KOPT-K1 (cell line): ENCODE measurements around the gene FMOD.

Experiments used
- H3K27ac ChIP-seq: fragments of 200-600 bp; sonication (generic); 2 replicates; pipeline ENCODE4 v1.5.1; 2016; ENCODE audit warnings: antibody characterized with exemption, mild to moderate bottlenecking, low read depth, low read length; ENCODE audit not compliant: poor library complexity, severe bottlenecking
- H3K36me3 ChIP-seq: fragments of 200-600 bp; sonication (generic); 2 replicates; pipeline ENCODE4 v1.5.1; 2017; ENCODE audit warnings: antibody characterized with exemption, mild to moderate bottlenecking, low read length, moderate library complexity; ENCODE audit not compliant: insufficient read depth
- H3K9me3 ChIP-seq: fragments of 200-600 bp; sonication (generic); 2 replicates; pipeline ENCODE4 v1.5.1; 2017; ENCODE audit warnings: antibody characterized with exemption, low read length, mild to moderate bottlenecking; ENCODE audit not compliant: insufficient read depth, poor library complexity, severe bottlenecking

The FMOD gene

GRCh38 chr1:203346060-203346768 is 4.7 kb downstream of the FMOD start:
- H3K9me3 ChIP-seq: no peaks in the 10 kb centered on the region
- H3K27ac ChIP-seq: no peak overlapping the region
- no peaks in the 10 kb centered on the region for H3K36me3 ChIP-seq

- Histone ChIP-seq H3K27ac (no peak overlapping the region), H3K9me3 (no peaks in the 10 kb centered on the region), H3K36me3 (no peaks in the 10 kb centered on the region)
Measured at GRCh38 chr1:203343956-203344754, 6.8 kb downstream of the FMOD start.

- H3K27ac ChIP-seq: no peak overlapping the region
- no peaks in the 10 kb centered on the region for H3K36me3 ChIP-seq
- H3K9me3 ChIP-seq: no peaks in the 10 kb centered on the region
Measured at GRCh38 chr1:203342192-203342940, 8.6 kb downstream of the FMOD start.

GRCh38 chr1:203340112-203340790 is 10.7 kb downstream of the FMOD start:
- Histone ChIP-seq H3K36me3 (no peaks in the 10 kb centered on the region), H3K9me3 (no peaks in the 10 kb centered on the region), H3K27ac (no peak overlapping the region)

GRCh38 chr1:203338335-203339036 is 12.4 kb downstream of the FMOD start:
- H3K9me3 ChIP-seq: no peaks in the 10 kb centered on the region
- no peak overlapping the region for H3K27ac ChIP-seq

GRCh38 chr1:203336097-203336496 is 14.8 kb downstream of the FMOD start:
- no peaks in the 10 kb centered on the region for H3K36me3 ChIP-seq
- H3K27ac ChIP-seq: no peak overlapping the region
- H3K9me3 ChIP-seq: no peaks in the 10 kb centered on the region

More at GRCh38 chr1:203338335-203339036, 12.4 kb downstream of the FMOD start:
- H3K36me3 ChIP-seq: no peaks in the 10 kb centered on the region

- Histone ChIP-seq H3K36me3 (no peaks in the 10 kb centered on the region), H3K9me3 (no peaks in the 10 kb centered on the region), H3K27ac (no peak overlapping the region)
Measured at GRCh38 chr1:203335503-203335902, 15.4 kb downstream of the FMOD start.

GRCh38 chr1:203331224-203331623 is 19.7 kb downstream of the FMOD start:
- no peak overlapping the region for H3K27ac ChIP-seq
- no peaks in the 10 kb centered on the region for H3K9me3 ChIP-seq
- H3K36me3 ChIP-seq: no peaks in the 10 kb centered on the region

GRCh38 chr1:203328714-203329122 is 22.2 kb downstream of the FMOD start:
- H3K27ac ChIP-seq: no peak overlapping the region
- H3K36me3 ChIP-seq: no peaks in the 10 kb centered on the region
- no peaks in the 10 kb centered on the region for H3K9me3 ChIP-seq

GRCh38 chr1:203327684-203328457 is 23.1 kb downstream of the FMOD start:
- no peaks in the 10 kb centered on the region for H3K9me3 ChIP-seq
- no peaks in the 10 kb centered on the region for H3K36me3 ChIP-seq
- H3K27ac ChIP-seq: peak overlapping the region; percentile 84

- Histone ChIP-seq H3K36me3 (no peaks in the 10 kb centered on the region), H3K9me3 (no peaks in the 10 kb centered on the region), H3K27ac (peak overlapping the region; percentile 84)
Measured at GRCh38 chr1:203326830-203327683, 23.9 kb downstream of the FMOD start.

GRCh38 chr1:203325418-203326091 is 25.4 kb downstream of the FMOD start:
- Histone ChIP-seq H3K9me3 (no peaks in the 10 kb centered on the region), H3K27ac (peak overlapping the region; percentile 48), H3K36me3 (no peaks in the 10 kb centered on the region)

GRCh38 chr1:203325026-203325417 is 25.9 kb downstream of the FMOD start:
- no peaks in the 10 kb centered on the region for H3K36me3 ChIP-seq
- H3K27ac ChIP-seq: peak overlapping the region; percentile 48

More at GRCh38 chr1:203325026-203325417, 25.9 kb downstream of the FMOD start:
- H3K9me3 ChIP-seq: no peaks in the 10 kb centered on the region
